Measurements from ENCODE around the gene APMAP.

The APMAP gene

GRCh38 chr20:24963672-24964505 lies 28.7 kb downstream of the APMAP start:
- no peak for DNase-seq

- DNase-seq = peak; percentile 50
Observed at GRCh38 chr20:24962510-24962909, 30.0 kb downstream of the APMAP start.

- no peak for DNase-seq
Observed at GRCh38 chr20:24962182-24962492, 30.4 kb downstream of the APMAP start.

- DNase-seq = no peak
Observed at GRCh38 chr20:24961384-24962181, 31.0 kb downstream of the APMAP start.

GRCh38 chr20:24960861-24961260 lies 31.7 kb downstream of the APMAP start:
- no peak for DNase-seq

- DNase-seq = no peak
Observed at GRCh38 chr20:24960302-24960801, 32.2 kb downstream of the APMAP start.

GRCh38 chr20:24959591-24960301 lies 32.8 kb downstream of the APMAP start:
- DNase-seq = no peak

- no peak for DNase-seq
Observed at GRCh38 chr20:24958506-24959385, 33.8 kb downstream of the APMAP start.

GRCh38 chr20:24957326-24958016 lies 35.1 kb downstream of the APMAP start:
- DNase-seq = no peak

GRCh38 chr20:24956001-24956841 lies 36.3 kb downstream of the APMAP start:
- no peak for DNase-seq

GRCh38 chr20:24955045-24955444 lies 37.5 kb downstream of the APMAP start:
- DNase-seq = no peak

GRCh38 chr20:24954566-24954965 lies 38.0 kb downstream of the APMAP start:
- no peak for DNase-seq

GRCh38 chr20:24954151-24954550 lies 38.4 kb downstream of the APMAP start:
- no peak for DNase-seq

GRCh38 chr20:24953621-24954133 lies 38.9 kb downstream of the APMAP start:
- DNase-seq = no peak

- DNase-seq = no peak
Observed at GRCh38 chr20:24953209-24953575, 39.4 kb downstream of the APMAP start.

GRCh38 chr20:24952376-24953208 lies 40.0 kb downstream of the APMAP start:
- DNase-seq = peak; percentile 15

- no peak for DNase-seq
Observed at GRCh38 chr20:24951536-24952083, 40.9 kb downstream of the APMAP start.

- no peak for DNase-seq
Observed at GRCh38 chr20:24950836-24951525, 41.6 kb downstream of the APMAP start.

Data from NCI-H1694 treated with DMSO at 0.1 percent for 48 hours (cell line).